ENCODE results near the gene MMP2. TPM values are rescaled to one million over a fixed set of nuclear protein-coding genes. Genes with fewer than 3 reads are reported as not detected.

MMP2 gene
- total RNA-seq, 1 donor from 2014 or later = 1,246 TPM

GRCh38 chr16:55502801-55503366, 23.9 kb downstream of the MMP2 start:
- peaks cover 22% of the 10 kb centered on the region for H3K36me3 ChIP-seq (ENCODE audit: insufficient read depth, low read length)
- no peak overlapping the region for H3K27ac Mint-ChIP-seq (ENCODE audit: unreplicated experiment)
- peaks cover 50% of the 10 kb centered on the region for H3K4me1 Mint-ChIP-seq (ENCODE audit: low read depth, unreplicated experiment)
- H3K4me3 Mint-ChIP-seq (ENCODE audit: unreplicated experiment) = peak overlapping the region; percentile 34
- H3K27ac ChIP-seq (ENCODE audit: low read depth, low read length) = peak overlapping the region; percentile 98
- no peaks in the 10 kb centered on the region for H3K79me2 ChIP-seq (ENCODE audit: insufficient read depth, low read length)
- H3K4me1 ChIP-seq (ENCODE audit: insufficient read depth, low read length) = peaks cover 51% of the 10 kb centered on the region
- H3K4me3 ChIP-seq (ENCODE audit: insufficient read depth, low read depth, low read length) = no peak overlapping the region
- H3K9me3 Mint-ChIP-seq (ENCODE audit: unreplicated experiment) = no peaks in the 10 kb centered on the region
- no peaks in the 10 kb centered on the region for H3K27me3 ChIP-seq (ENCODE audit: insufficient read depth, low read length)
- H3K27me3 Mint-ChIP-seq (ENCODE audit: low read depth, unreplicated experiment) = no peaks in the 10 kb centered on the region
- H2AFZ ChIP-seq (ENCODE audit: low read depth, low read length) = peak overlapping the region; percentile 32
- TF ChIP-seq EZH2 (IDR thresholded peaks at IDR 0.05; ENCODE audit: insufficient read depth, low read length) = no peak
- TF ChIP-seq CTCF (IDR thresholded peaks at IDR 0.05; ENCODE audit: insufficient read depth, low read depth, low read length) = no peak
- H3K9me3 ChIP-seq (ENCODE audit: insufficient read depth, low read depth, low read length) = no peaks in the 10 kb centered on the region
- peak; percentile 94 for DNase-seq (ENCODE audit: low read depth)
- FAIRE-seq = no peak
- peaks cover 21% of the 10 kb centered on the region for H3K36me3 Mint-ChIP-seq (ENCODE audit: low read depth, unreplicated experiment)
- no peaks in the 10 kb centered on the region for H4K20me1 ChIP-seq (ENCODE audit: insufficient read depth, low read length)
- peak overlapping the region; percentile 42 for H3K4me2 ChIP-seq (ENCODE audit: low read length)
- peak overlapping the region; percentile 62 for H3K9ac ChIP-seq (ENCODE audit: low read length)

GRCh38 chr16:55503726-55504550, 24.9 kb downstream of the MMP2 start:
- Histone ChIP-seq H4K20me1 (ENCODE audit: insufficient read depth, low read length) (no peaks in the 10 kb centered on the region), H3K27me3 (ENCODE audit: insufficient read depth, low read length) (no peaks in the 10 kb centered on the region), H3K79me2 (ENCODE audit: insufficient read depth, low read length) (peaks cover under 1% of the 10 kb centered on the region), H3K4me2 (ENCODE audit: low read length) (no peak overlapping the region), H3K36me3 (ENCODE audit: insufficient read depth, low read length) (peaks cover 24% of the 10 kb centered on the region), H3K9me3 (ENCODE audit: insufficient read depth, low read depth, low read length) (no peaks in the 10 kb centered on the region), H3K27ac (ENCODE audit: low read depth, low read length) (no peak overlapping the region), H3K4me3 (ENCODE audit: insufficient read depth, low read depth, low read length) (no peak overlapping the region), H2AFZ (ENCODE audit: low read depth, low read length) (no peak overlapping the region), H3K9ac (ENCODE audit: low read length) (no peak overlapping the region), H3K4me1 (ENCODE audit: insufficient read depth, low read length) (peaks cover 42% of the 10 kb centered on the region)
- Mint-ChIP-seq H3K27me3 (ENCODE audit: low read depth, unreplicated experiment) (no peaks in the 10 kb centered on the region), H3K36me3 (ENCODE audit: low read depth, unreplicated experiment) (peaks cover 26% of the 10 kb centered on the region), H3K4me3 (ENCODE audit: unreplicated experiment) (no peak overlapping the region), H3K27ac (ENCODE audit: unreplicated experiment) (no peak overlapping the region), H3K9me3 (ENCODE audit: unreplicated experiment) (no peaks in the 10 kb centered on the region), H3K4me1 (ENCODE audit: low read depth, unreplicated experiment) (peaks cover 41% of the 10 kb centered on the region)
- no peak for TF ChIP-seq EZH2 (IDR thresholded peaks at IDR 0.05; ENCODE audit: insufficient read depth, low read length)
- no peak for TF ChIP-seq CTCF (IDR thresholded peaks at IDR 0.05; ENCODE audit: insufficient read depth, low read depth, low read length)
- DNase-seq (ENCODE audit: low read depth) = no peak
- FAIRE-seq = no peak
